ENCODE data around the gene FNDC11.
"Not testable (repeated sequence)": the region's sequence is repeated elsewhere in the genome, so short reads cannot be mapped to it uniquely, and the experiment has no call there.

Gene FNDC11

DNA sequence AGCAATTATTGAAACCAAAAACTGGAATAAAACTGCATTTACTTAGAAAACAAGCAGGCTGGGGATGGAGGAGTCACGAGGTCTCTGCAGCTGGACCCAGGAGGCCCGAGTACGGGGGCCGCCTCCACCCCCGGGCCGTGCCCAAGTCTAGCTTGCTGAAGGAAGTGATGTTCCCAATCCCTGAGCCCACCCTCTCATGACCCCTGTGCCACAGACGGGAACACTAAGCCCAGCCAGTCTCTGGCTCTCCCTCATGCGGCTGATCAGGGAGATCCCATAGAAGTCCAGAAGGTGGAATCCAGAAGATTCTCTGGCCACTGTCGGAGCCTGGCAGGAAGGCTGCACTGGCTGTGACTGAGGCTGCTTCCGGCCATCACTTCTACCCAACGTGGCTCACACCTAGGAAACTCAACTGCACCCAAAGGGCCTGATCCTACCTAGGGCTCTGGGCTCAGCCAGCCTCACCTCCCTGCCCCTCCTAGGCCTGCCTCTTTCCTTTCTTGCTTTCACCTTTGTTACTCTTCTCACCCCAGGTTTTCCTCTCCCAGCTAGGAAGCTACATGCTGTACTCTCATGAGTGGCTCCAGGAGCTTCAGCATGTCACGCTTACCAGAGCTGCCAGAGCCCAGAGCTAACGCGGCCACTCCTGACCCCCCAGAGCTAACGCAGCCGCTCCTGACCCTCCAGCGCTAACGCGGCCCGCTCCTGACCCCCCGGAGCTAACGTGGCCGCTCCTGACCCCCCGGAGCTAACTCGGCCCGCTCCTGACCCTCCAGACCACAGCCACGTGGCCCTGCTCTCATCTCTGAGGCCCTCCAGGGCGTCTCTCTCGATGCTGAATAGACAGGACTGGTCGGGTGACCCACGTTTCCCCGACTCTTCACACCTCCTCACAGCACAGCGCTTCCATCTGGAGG lies 44.8 kb downstream of the FNDC11 start:
- no peak for DNase-seq (ENCODE audit: low read depth, low spot score)

DNA sequence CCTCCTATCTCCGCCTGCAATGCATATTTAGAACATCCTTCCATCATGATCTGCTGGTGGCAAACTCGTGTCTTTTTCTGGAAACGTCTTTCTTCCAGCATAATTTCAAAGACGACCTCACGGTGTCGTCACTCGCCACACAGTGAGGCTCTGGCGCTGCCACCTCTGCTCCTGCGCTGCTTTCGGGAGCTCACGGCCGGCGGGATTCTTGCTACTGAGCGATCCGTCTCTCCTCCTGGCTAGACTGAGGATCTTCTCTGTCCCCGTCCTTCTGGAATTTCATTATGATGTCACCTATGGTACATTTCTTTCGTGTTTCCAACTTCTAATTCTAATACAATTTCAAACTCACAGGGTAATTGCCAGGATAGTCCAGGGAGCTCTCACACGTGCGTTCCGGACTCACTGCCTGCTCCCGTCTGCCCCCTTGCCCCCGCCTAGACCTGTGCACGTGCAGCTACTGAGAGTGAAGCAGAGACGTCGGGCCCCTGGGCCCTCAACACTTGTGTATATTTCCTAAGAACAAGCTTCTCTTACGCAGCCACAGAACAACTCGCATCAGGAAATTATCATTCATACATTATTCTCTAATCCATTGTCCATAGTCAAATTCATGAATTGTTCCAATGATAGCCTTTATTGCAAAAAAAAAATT lies 45.6 kb downstream of the FNDC11 start:
- DNase-seq (ENCODE audit: low read depth, low spot score) = no peak

- not testable (repeated sequence) for DNase-seq (ENCODE audit: low read depth, low spot score)
Observed at GRCh38 chr20:63601679-63602078, 47.7 kb downstream of the FNDC11 start.

GRCh38 chr20:63602321-63602720 lies 48.4 kb downstream of the FNDC11 start:
- no peak for DNase-seq (ENCODE audit: low read depth, low spot score)

Data from activated CD4-positive, CD25-positive, alpha-beta regulatory T cell treated with anti-CD3 and anti-CD28 coated beads, Interleukin-2, amount 50 U/mL, for 16 hours (primary cell).